PC-3 (cell line): ENCODE data around the gene ANGPTL2.

Source experiments
- CTCF ChIP-seq: fragments of 300-600 bp; sonication (generic); conservative IDR thresholded peaks from 2 replicates; pipeline ENCODE4 v1.5.1; 2017; ENCODE audit warnings: antibody characterized with exemption, low read depth, mild to moderate bottlenecking, low read length
- EZH2phosphoT487 ChIP-seq: fragments of 300-600 bp; sonication (generic); IDR thresholded peaks from 2 replicates; pipeline ENCODE4 v1.6.1; 2018; ENCODE audit warnings: mild to moderate bottlenecking, antibody characterized with exemption, low read length, borderline replicate concordance

- no peak for TF ChIP-seq EZH2phosphoT487
- no peak for TF ChIP-seq CTCF
Measured at GRCh38 chr9:127089631-127090081, 32.8 kb downstream of the ANGPTL2 start.
